HG03135 (cell line): Measurements from ENCODE around the gene PAQR7.

Experiments
- ATAC-seq: cut with Tn5 transposase; IDR thresholded peaks from one replicate; pipeline ENCODE4 v1.9.1; 2021; ENCODE audit warnings: mild to moderate bottlenecking, moderate library complexity; ENCODE audit not compliant: unreplicated experiment

Gene PAQR7

GRCh38 chr1:25874635-25875153, 814 bp downstream of the PAQR7 start:
- no peak for ATAC-seq

GRCh38 chr1:25874209-25874608, 1.3 kb downstream of the PAQR7 start:
- ATAC-seq: no peak

GRCh38 chr1:25873120-25873519, 2.4 kb downstream of the PAQR7 start:
- no peak for ATAC-seq

GRCh38 chr1:25872713-25873112, 2.8 kb downstream of the PAQR7 start:
- ATAC-seq: no peak

- no peak for ATAC-seq
Observed at GRCh38 chr1:25871704-25872494, 3.6 kb downstream of the PAQR7 start.

- no peak for ATAC-seq
Observed at GRCh38 chr1:25871086-25871703, 4.3 kb downstream of the PAQR7 start.

- no peak for ATAC-seq
Observed at GRCh38 chr1:25870614-25871013, 4.9 kb downstream of the PAQR7 start.

- no peak for ATAC-seq
Observed at GRCh38 chr1:25869909-25870606, 5.5 kb downstream of the PAQR7 start.

GRCh38 chr1:25867210-25867991, 8.1 kb downstream of the PAQR7 start:
- ATAC-seq: no peak

GRCh38 chr1:25866288-25866687, 9.2 kb downstream of the PAQR7 start:
- ATAC-seq: no peak

- ATAC-seq: no peak
Observed at GRCh38 chr1:25864434-25864833, 11.1 kb downstream of the PAQR7 start.

GRCh38 chr1:25863486-25864262, 11.8 kb downstream of the PAQR7 start:
- ATAC-seq: no peak

- no peak for ATAC-seq
Observed at GRCh38 chr1:25862785-25863485, 12.6 kb downstream of the PAQR7 start.

- ATAC-seq: no peak
Observed at GRCh38 chr1:25861316-25862286, 13.9 kb downstream of the PAQR7 start.

- peak; percentile 78 for ATAC-seq
Observed at GRCh38 chr1:25858906-25859789, 16.4 kb downstream of the PAQR7 start, which contains the start of gene AUNIP. Gene AUNIP, minus strand, starts transcription at chr1:25859457. Its CDS starts 100 bp downstream, at chr1:25859357.

- ATAC-seq: no peak
Observed at GRCh38 chr1:25858494-25858893, 17.0 kb downstream of the PAQR7 start.

GRCh38 chr1:25856856-25857255, 18.7 kb downstream of the PAQR7 start:
- ATAC-seq: no peak
